CD4-positive, alpha-beta T cell treated with Interleukin-12 subunit alpha and Interleukin-12 subunit beta, for 1 hour (primary cell): ENCODE data around the gene COMMD6.
A peak's percentile ranks its signal among the peaks of the same experiment; 100 is the strongest.
"Not testable (repeated sequence)": the region's sequence is repeated elsewhere in the genome, so short reads cannot be mapped to it uniquely, and the experiment has no call there.

Experiments used
- DNase-seq: peaks from one replicate; pipeline ENCODE4 v3.0.0-alpha.2; 2020

COMMD6 gene

DNA sequence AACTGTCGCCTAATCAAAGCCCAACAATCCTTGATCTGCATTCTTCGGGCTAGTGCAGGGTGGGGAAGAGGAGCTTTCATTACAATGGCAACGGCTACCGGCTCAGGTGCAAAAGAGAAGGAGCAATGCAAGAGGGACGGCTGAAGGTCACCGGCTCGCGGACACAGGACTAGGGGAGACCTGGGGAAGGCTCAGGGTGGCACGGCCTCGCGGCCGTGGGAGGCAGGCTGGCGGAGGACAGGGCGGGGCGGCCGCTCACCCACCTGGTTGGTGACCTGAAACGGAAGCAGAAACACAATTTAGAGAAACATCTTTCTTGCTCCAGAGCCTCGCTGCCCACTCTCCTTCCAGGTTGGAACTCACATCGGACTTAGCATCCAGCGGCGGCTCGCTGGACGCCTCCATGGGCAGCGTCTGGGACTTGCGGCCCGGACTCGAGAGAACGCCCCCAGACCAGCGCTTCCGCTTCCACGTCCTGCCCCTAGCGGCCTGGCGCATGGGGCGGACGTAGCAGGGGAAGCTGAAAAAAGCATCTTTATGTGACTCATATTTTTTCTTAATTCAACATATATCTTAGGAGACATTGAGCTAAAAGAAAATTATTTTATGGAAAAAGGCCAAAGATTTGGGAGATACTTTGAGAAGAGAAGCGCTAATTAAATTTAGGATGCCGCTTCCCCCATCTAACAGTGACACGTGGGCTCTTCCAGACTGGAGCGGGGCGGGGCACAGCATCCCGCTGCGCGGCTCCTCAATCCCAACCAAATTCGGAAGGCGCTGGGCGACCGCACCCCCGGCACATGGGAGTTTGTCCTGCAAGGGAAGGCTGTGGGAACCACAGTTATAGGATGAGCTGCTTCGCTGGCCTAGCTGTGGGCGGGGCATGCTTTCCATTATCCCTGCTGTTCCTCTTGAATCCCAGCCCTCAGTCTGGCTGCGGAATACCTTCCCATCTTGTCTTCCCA, at the start of gene COMMD6:
Gene COMMD6, minus strand, starts transcription at position 441 of the 965 bp plus-strand sequence. Its CDS starts 36 bp downstream, at position 405.
- peak; percentile 68 for DNase-seq

DNA sequence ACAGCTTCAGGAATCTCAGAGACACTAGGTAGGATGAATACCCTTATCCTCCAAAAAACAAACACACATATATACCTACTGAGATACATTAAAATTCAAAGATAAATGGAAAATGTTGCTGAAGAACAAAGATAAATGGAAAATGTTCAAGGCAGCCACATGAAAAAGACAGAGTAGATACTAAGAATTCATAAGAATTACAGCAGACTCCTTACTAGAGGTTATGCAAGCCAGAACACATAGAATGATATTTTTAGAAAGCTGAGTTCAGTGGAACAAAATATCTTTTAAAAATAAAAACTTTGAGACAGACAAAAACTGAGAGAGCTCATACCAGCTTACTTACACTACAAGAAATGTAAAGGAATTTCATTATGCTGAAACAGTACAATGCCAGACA, 47.5 kb upstream of the COMMD6 start:
- no peak for DNase-seq

DNA sequence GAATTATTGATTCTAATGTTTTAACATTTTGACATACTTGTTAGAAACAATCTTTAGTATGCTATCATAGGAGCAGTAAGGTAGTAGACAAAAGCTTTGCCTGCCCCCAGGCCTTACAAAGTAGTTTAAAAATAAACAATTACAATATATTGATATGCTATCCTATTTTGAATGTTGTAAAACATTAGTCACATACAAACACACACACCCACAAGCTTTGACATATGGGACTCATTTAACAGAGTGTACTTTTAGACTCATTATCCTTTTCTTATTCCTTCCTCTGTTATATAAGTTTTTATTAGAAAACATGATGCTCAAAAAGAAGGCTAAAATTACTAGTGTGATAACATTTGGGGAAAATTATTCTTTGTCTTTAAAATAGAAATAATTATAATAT, 45.5 kb upstream of the COMMD6 start:
- no peak for DNase-seq

DNA sequence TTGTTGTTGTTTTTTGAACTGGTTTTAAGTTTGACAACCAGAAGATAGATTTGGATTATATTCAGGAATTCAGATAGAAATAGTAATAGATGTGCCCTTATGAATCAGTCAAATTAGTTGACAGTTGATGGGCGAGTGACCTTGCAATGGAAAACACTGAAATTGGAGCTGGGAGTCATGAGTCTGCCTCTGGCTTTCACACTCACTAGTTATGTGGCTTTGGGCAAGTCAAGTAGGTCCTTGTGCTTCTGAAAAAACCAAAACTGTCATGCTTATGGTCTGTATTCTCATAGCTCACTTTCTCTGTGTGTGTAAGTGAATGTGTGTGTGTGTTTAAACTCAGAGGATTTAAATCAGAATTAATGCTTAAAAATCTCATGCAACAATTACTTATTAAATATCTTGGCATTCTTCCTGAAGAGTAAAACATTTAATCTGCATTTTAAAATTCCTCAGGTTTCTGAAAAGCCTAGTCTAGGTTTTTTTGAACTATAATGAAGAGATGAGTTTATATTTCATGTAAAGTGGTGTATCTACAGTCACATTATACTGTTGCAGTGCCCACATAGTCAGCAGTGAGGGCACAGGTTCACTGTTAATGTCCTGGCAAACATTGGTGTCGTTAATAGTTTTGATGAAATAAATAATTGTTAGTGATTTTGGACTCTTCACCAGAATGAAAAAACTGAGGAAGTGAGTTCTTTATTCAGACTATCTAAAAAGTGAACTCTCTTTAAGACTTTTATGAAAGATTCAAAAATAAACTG, 44.4 kb upstream of the COMMD6 start:
- no peak for DNase-seq

DNA sequence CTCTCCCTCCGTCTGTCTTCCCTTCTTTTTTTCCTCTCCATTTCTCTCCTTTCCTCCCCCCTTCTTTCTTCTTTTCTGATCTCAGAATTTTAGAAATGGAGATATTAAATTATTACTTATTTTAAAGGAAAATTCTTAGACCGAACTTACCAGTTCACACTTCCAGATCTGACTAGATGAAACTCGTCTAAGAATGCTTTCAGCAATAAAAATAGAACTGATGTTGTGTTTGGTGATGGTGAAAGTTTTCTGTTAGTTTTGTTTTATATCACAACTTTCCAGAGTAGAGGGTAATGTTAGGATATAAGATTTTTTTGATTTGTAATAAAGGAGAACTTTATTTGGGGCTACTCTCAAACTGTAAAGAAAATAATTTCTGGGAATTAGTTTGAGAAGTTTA, 41.9 kb upstream of the COMMD6 start:
- no peak for DNase-seq

DNA sequence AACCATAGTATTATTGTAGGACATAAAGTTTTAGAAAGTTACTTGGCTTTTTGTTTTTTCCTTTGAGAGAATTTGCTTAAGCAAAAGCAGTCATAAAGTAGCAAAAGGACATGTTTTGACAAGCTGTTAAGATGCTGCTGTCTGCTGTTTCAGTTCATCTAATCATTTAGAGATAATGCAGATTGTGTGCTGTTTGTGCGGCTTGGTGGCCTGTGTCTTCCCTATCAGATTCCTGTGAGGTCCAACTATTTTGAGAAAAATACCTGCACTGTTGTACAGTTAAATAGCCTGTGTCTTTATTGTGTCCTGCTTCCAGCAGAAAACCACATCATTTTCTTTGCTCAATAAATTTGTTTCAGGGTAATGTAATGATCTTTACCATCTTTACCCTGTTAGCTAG, 31.9 kb upstream of the COMMD6 start:
- no peak for DNase-seq

DNA sequence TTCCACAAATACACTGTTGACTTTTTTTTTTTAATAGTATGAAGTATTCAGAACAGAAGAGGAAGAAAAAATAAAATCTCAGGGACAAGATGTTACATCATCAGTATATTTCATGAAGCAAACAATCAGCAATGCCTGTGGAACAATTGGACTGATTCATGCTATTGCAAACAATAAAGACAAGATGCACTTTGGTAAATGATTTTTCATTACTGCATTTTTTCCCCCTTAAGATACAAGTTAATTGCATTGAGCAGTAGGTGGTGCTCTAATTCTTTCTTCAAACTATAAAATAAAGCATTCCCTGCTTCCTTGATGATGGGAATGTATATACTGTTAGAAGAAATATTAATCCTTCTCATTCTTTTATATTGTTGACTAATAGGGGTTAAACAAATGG, 29.0 kb upstream of the COMMD6 start:
- DNase-seq: no peak

DNA sequence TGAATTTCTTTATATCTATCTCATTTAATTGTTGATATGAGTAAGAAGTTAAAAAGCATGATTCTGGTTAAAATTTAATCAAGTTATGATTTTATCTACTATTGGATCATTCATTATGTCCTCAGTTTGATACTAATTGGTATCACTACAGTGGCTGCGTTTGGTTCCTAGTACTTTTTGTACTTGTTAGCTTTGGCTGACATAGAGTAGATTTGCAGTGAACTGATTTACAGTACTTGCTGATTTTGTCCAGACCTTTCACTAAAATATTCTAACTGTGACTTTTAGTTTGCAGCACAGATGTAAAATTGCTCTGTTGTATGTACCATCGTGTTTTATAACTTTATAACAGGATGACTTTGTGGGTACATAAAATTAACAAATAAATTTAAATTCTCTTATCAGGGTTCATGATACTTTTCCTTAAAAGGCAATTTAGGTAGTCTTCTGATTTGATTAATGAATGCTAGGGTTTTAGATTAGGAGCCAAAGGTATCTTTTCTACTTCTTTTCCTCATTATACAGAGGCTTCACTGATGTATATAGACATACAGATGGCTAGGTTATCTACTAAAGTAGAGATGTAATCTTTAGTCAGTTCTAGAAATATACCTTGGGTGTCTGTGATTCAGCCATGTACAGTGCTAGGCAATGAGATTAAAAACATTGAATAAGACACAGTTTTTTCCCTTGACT, 20.7 kb upstream of the COMMD6 start:
- DNase-seq: no peak

DNA sequence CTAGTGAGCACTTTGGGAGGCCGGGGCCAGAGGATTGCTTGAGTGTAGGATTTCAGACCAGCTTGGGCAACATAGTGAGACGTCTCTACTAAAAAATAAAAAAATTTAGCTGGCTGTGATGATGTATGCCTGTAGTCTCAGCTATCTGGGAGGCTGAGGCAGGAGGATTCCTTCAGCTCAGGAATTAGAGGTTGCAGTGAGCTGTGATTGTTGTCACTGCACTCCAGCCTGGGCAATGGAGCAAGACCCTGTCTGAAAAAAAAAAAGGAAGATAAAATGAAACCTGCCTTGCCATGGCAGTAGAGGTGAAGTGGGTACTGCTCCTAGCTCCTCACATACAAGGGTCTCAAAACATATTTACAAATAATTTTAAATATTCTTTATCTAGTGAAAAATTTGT, 19.3 kb upstream of the COMMD6 start:
- DNase-seq: no peak

DNA sequence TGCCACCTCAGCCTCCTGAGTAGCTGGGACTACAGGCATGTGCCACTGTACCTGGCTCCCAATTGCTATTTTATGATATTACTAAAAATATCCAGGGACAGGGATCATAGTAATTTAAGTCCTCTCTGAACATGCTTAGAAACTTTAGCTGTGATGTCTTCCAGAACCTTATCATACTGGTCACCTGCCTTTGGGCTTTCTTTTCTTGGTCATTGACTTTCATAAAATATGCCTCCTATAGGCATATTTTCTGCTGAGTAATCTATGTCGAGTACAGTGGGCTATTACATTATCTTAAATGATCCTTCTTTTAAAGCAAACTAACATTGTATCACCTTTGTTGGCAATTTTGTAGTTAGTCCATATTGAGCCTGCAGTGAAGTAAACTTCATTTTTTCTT, 18.2 kb upstream of the COMMD6 start:
- DNase-seq: no peak

DNA sequence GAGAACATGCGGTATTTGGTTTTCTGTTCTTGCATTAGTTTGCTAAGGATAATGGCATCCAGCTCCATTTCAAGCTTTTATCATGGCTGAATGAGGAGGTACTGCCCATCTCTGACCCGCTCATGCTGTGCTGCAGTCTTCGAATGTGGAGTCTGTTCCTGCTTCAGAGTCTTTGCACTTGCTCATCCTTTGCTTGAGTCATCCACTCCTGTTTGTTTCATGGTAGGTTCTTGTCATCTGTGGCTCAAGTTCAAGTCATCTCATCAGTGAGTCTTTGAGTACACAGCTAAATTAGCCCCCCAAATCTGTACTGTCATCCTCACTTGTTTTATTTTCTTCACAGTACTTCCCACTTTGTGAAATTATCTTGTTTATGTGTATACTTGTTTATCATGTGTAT, 17.3 kb upstream of the COMMD6 start:
- DNase-seq: no peak

DNA sequence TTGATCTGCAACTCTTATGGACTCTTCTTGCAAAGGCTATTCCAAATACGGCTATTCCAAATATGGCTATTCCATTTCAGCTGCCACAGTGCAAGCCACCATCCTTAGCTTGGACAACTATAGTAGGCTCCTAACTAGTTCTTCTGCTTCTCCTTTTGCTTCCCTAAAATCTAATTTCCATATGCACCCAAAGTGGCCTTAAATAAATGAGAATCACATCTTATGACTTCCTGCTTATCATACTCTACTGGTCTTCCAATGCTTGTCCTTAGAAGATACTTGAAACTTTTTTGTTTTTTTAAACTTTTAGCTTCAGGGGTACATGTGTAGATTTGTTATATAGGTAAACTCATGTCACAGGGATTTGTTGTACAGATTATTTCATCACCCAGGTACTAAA, 16.8 kb upstream of the COMMD6 start:
- no peak for DNase-seq

DNA sequence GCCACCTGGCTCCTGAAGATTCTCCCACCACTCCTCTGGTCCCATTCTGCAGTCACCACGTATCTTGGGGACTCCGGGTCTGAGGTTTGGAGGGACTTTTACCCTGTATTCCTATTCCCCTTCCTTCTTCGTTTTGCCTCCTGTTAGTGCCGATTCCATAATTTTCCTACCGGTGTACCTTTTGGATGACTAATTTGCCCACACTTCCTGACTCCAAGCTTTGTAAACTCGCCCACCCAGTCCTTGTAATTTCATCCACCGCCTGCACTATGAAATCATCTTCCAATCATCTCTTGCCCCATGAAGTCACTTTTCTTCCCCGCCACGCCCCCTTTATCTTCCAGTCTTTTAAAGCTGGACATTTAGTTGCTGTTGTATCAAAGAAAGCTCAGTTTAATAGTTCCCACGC, 12.5 kb upstream of the COMMD6 start:
- no peak for DNase-seq

DNA sequence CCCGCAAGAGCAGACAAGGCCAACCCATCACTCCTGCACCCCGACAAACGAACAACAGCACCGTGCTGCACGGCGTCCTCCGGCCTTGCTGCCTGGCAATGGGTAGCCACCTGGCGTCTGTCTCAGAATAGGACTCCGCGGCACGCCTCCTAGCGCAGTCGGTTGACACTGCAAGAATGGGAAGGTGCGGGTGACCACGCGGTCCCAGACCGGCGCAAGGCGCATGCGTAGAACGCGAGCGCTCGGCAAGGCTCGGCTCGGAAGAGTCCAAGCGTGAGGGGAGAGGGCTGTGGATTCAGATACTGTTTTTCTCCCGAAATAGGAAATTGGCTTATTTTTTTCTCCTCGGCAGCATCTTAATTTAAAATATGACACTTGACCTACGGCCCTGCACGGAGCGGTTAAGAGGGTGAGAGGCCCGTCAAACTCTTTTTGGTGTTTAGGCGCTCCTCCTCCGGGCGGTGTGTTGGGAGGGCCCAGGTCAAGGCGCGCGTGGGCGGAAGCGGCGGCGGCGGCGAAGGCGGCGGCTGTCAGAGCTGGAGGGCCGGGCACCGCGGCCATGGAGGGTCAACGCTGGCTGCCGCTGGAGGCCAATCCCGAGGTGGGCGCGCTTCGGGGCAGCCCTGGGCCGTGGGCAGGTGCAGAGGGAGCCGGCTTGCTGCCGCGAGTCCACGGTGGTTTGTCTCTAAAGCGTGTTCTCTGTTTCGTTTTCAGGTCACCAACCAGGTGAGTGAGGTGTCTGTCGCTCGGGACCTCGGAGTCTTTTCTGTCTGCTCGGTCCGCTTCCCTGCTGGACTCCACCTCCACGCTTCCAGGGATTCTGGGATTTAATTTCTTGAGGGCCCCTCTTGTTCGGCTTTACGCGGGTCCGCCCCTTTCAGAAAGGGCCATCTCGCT, 11.9 kb upstream of the COMMD6 start, which contains the start of gene UCHL3:
Gene UCHL3, plus strand, starts transcription at position 530 of the 897 bp plus-strand sequence. Its CDS starts 30 bp downstream, at position 560.
- DNase-seq: peak; percentile 97

DNA sequence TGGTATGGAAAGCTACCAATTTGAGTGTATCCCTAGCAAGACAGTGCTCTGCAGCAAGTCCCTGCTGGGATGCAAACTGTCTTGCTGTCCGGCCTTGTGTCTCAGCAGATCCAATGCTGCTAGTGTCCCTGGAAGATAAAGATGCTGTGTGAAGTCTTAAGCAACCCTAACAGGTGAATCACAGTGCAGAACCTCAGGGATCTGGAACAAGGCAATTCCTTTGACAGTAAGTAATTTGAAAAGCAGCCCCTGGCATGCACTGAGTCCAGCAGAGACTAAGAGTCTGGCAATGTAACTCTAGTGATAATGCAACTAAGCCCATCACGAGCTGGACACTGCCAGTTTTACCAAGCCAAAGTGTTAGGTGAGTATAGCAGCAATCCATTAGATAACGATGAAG, 10.3 kb upstream of the COMMD6 start:
- DNase-seq: no peak

DNA sequence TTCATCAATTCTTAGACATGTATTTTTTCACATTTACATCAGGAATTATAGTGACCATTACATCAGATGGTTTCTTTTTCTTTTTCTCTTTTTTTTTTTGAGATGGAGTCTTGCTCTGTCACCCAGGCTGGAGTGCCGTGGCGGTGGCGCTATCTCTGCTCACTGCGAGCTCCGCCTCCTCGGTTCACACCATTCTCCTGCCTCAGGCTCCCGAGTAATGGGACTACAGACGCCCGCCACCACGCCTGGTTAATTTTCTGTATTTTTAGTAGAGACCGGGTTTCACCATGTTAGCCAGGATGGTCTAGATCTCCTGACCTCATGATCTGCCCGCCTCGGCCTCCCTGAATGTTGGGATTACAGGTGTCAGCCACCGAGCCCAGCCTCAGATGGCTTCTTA, 7.7 kb upstream of the COMMD6 start:
- DNase-seq: not testable (repeated sequence)

DNA sequence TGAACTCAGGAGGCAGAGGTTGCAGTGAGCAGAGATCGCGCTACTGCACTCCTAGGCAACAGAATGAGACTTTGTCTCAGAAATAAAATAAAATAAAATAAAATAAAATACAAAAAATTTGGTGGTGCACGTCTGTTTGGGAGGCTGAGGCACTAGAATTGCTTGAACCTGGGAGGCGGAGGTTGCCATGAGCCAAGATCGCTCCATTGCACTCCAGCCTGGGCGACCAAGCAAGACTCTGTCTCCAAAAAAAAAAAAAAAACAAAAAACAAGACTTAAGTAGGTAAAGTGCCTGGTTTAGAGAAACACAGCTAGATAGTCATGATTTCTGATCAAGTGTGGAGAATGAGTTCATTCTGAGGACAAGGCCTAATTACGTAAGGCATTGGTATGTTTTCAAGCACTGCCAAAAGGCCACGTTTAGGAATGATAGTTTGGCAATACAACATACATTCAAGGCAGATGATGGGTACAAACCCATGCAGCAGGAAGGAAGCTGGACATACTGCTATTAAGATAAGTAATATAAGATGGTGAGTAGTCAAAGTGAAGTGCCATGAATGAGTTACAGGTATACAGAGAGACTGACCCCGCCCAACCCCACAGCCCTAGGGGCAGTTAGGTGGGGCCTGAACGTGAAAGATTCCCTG, 7.2 kb upstream of the COMMD6 start:
- DNase-seq: no peak

DNA sequence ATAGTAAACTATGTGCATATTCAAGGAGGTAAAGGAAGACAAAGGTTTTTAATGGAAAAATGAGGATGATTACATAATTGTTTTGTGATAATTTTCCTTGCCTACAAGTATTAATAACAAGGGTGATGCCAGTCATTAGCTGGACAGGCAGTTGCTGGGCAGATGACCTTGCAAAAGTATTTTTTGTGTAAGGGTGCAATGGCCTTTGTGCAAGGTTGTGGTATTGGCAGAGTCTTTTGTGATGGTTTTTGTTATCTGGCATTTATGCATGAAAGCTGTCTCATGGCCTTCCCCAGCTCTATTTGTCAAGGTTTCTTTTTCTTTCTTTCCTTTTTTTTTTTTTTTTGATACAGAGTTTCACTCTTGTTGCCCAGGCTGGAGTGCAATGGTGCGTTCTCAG, 4.3 kb upstream of the COMMD6 start:
- DNase-seq: no peak

DNA sequence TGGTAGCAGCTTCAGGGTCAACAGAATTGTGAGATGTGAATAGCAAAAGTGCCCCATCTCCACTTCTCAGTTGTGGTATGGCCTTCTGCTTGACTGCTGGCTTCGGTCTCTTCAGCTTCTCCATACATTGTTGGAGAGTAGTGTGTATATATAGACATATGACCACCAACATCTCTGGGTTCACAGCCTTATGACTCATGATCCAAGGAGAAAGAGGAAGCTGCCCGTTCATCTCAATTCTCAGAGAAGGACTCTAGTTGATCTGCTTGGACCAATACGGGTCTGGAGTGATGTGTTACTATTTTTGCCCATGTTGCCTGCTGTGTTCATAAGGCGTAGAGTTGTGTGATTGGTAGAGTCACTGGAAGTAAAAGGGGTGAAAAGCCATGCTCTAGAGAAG, 3.6 kb upstream of the COMMD6 start:
- no peak for DNase-seq

DNA sequence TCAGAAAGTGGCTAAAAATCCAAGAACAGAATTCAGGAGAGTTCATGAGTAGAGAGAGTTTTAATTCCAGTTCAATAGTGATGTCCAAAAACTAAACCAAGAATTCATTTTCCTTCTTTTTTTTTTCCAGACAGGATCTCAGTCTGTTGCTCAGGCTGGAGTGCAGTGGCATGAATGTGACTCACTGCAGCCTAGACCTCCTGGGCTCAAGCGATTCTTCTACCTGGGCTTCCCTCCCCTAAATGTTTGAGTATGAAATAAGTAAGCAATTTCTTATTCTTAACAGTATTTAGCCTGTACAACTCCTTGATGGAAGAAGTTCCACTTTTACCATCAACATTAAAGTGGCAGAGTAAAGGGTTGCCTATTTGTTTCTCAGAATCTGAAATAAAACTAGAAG, 3.8 kb downstream of the COMMD6 start:
- no peak for DNase-seq

DNA sequence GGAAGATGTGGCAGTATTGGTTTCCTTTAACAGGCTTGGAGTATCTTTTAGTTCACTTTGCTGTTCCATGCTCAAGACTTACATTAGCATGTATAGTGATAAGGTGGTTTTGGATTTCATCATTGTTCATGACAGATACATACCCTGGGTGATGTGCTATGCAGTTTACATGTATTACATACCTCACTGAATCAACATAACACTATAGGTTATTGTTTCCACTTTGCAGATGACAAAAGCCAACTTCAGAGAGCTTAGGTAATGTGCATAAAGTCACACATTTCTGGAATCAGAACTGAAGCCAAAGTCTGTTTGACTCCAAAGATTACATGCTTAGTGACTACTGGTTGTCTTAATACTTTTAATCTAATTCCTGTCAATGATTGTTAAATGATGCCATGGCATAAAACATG, 7.1 kb downstream of the COMMD6 start:
- no peak for DNase-seq

DNA sequence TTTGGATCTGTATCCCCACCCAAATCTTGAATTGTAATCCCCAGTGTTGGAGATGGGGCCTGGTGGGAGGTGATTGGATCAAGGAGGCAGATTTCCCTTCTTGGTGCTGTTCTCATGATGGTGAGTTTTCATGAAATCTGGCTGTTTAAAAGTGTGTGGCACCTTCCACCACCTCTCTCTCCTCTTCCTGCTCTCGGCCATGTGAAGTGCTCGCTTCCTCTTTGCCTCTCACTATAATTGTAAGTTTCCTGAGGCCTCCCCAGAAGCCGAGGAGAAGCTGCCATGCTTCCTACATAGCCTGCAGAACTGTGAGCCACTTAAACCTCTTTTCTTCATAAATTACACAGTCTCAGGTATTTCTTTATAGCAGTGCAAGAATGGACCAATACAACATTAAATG, 15.7 kb downstream of the COMMD6 start:
- DNase-seq: no peak
